Transverse colon (tissue), 3 donors: ENCODE data around the gene MOB3C.

Experiments used
- CTCF ChIP-seq, 5 experiments: fragments of 200-600 bp in 3 of 5; fragments of 450-650 bp in 2 of 5; sonication (generic) in 3 of 5; IDR thresholded peaks; 1 replicate in 2 of 5; 2 replicates in 3 of 5; pipeline ENCODE4 v1.5.1; 2016 to 2017; ENCODE audit warnings: antibody characterized with exemption in 5 of 5, inconsistent platforms in 3 of 5, mild to moderate bottlenecking in 2 of 5, moderate library complexity in 1 of 5
- EP300 ChIP-seq: sonication (generic); formaldehyde crosslinking; IDR thresholded peaks from one replicate; pipeline ENCODE4 v1.6.1; 2017; ENCODE audit warnings: antibody characterized with exemption, low read depth

- TF ChIP-seq CTCF (IDR thresholded peaks at IDR 0.05) (no peak), EP300 (no peak)
These were observed 58.3 kb downstream of the MOB3C start for GRCh38 chr1:46558141-46558963.
